Measurements from ENCODE around the gene SLC12A9. TPM values are rescaled to one million over a fixed set of nuclear protein-coding genes. Genes with fewer than 3 reads are reported as not detected.

SLC12A9 gene
- total and polyA plus RNA-seq, 2 of the 8 experiments (the other 6 are each of a cell fraction or from before 2014, with no cell fraction given) = 31.4 to 40.1 TPM

GRCh38 chr7:100827330-100828226 is 24.9 kb upstream of the SLC12A9 start, which contains the start of gene EPHB4 (continued):
- TF ChIP-seq SIN3A (conservative IDR thresholded peaks at IDR 0.05 in 1 of 2, IDR thresholded peaks at IDR 0.05 in 1 of 2; ENCODE audit: low read depth in 1 of 2, low read length in 2 of 2) = peak in 1 of 2 experiments; percentile 65; a peak in 1 of 4 replicates
- TF ChIP-seq CHD1 (IDR thresholded peaks at IDR 0.05; ENCODE audit: low read depth, low read length) = no peak
- TF ChIP-seq ZNF274 (IDR thresholded peaks at IDR 0.05; ENCODE audit: borderline replicate concordance, extremely low read depth, low read length) = no peak
- no peak for TF ChIP-seq GTF2F1 (IDR thresholded peaks at IDR 0.05; ENCODE audit: borderline replicate concordance, low read depth, low read length)
- no peak for TF ChIP-seq SIRT6 (IDR thresholded peaks at IDR 0.05; ENCODE audit: low read length)
- peak; percentile 33; the same call in 1 of the 2 replicates for TF ChIP-seq SP1 (IDR thresholded peaks at IDR 0.05; ENCODE audit: low read depth, low read length)
- no peak for TF ChIP-seq KDM5A (IDR thresholded peaks at IDR 0.05; ENCODE audit: low read length)
- no peak for TF ChIP-seq POU5F1 (IDR thresholded peaks at IDR 0.05; ENCODE audit: low read depth, low read length)
- peak; percentile 30 to 60; a peak in 3 of 4 replicates for TF ChIP-seq RAD21 (IDR thresholded peaks at IDR 0.05 in 1 of 2, conservative IDR thresholded peaks at IDR 0.05 in 1 of 2; ENCODE audit: low read depth in 2 of 2, low read length in 2 of 2)
- no peak for TF ChIP-seq CBX8 (IDR thresholded peaks at IDR 0.05; ENCODE audit: borderline replicate concordance, low read depth, low read length)
- no peak for TF ChIP-seq ATF2 (IDR thresholded peaks at IDR 0.05; ENCODE audit: low read length)
- peak; percentile 97 for TF ChIP-seq RBBP5 (IDR thresholded peaks at IDR 0.05; ENCODE audit: borderline replicate concordance, low read depth, low read length)
- TF ChIP-seq SRF (IDR thresholded peaks at IDR 0.05; ENCODE audit: low read depth, low read length) = no peak; the same call in 1 of the 2 replicates
- no peak for TF ChIP-seq YY1 (IDR thresholded peaks at IDR 0.05; ENCODE audit: low read depth, low read length)
- peak; percentile 56 for TF ChIP-seq KDM4A (IDR thresholded peaks at IDR 0.05; ENCODE audit: low read depth, low read length, severe bottlenecking)
- no peak for TF ChIP-seq CHD2 (IDR thresholded peaks at IDR 0.05; ENCODE audit: low read length)
- peak in 1 of 2 experiments; percentile 30; a peak in 1 of 3 replicates for TF ChIP-seq POLR2A (IDR thresholded peaks at IDR 0.05; ENCODE audit: control extremely low read depth in 1 of 2, low read depth in 2 of 2, low read length in 2 of 2)
- no peak for TF ChIP-seq USF2 (IDR thresholded peaks at IDR 0.05; ENCODE audit: low read length)
- TF ChIP-seq CTBP2 (IDR thresholded peaks at IDR 0.05; ENCODE audit: borderline replicate concordance, insufficient read depth, insufficient read length, low read length) = no peak
- peak; percentile 47; the same call in 1 of the 2 replicates for TF ChIP-seq CREB1 (IDR thresholded peaks at IDR 0.05)
- TF ChIP-seq SIX5 (IDR thresholded peaks at IDR 0.05; ENCODE audit: low read depth, low read length) = no peak
